Small intestine (tissue), 7 donors: ENCODE measurements around the gene C16orf46. TPM values are rescaled to one million over a fixed set of nuclear protein-coding genes. Genes with fewer than 3 reads are reported as not detected.

Source experiments
- DNase-seq, 2 donors: peaks; one replicate each; pipeline versions ENCODE4 v3.0.0 to v3.0.0-alpha.2; 2013
- FAIRE-seq: peaks from 2 replicates; lab custom pipeline; 2012; peaks lifted over from hg19 to GRCh38; lab: Jason Lieb, UNC
- H3K27ac ChIP-seq, 3 donors: one replicate each; pipeline ENCODE4 v1.5.1; 2013; ENCODE audit warnings: low read length in 2 of 3, mild to moderate bottlenecking in 2 of 3, control low read depth in 1 of 3, inconsistent platforms in 1 of 3, low read depth in 1 of 3, moderate library complexity in 1 of 3
- H3K27me3 ChIP-seq, 3 donors: one replicate each; pipeline ENCODE4 v1.6.1; 2013; ENCODE audit warnings: low read length in 3 of 3, inconsistent platforms in 1 of 3; ENCODE audit not compliant: control insufficient read depth in 3 of 3, insufficient read depth in 3 of 3
- H3K36me3 ChIP-seq, 3 donors: one replicate each; pipeline ENCODE4 v1.6.1; 2013; ENCODE audit warnings: low read length in 3 of 3, inconsistent platforms in 1 of 3, low read depth in 1 of 3, mild to moderate bottlenecking in 1 of 3, moderate library complexity in 1 of 3; ENCODE audit not compliant: control insufficient read depth in 3 of 3, insufficient read depth in 2 of 3
- H3K4me1 ChIP-seq, 3 donors: one replicate each; pipeline ENCODE4 v1.6.1; 2013; ENCODE audit warnings: low read length in 2 of 3, inconsistent platforms in 1 of 3, low read depth in 1 of 3, mild to moderate bottlenecking in 1 of 3, moderate library complexity in 1 of 3; ENCODE audit not compliant: control insufficient read depth in 3 of 3, insufficient read depth in 2 of 3
- H3K4me3 ChIP-seq, 3 donors: one replicate each; pipeline ENCODE4 v1.5.1; 2013; ENCODE audit warnings: low read length in 3 of 3, control low read depth in 1 of 3, inconsistent platforms in 1 of 3, low read depth in 1 of 3, mild to moderate bottlenecking in 1 of 3, moderate library complexity in 1 of 3
- H3K9me3 ChIP-seq, 2 donors: one replicate each; pipeline ENCODE4 v1.6.1; 2013; ENCODE audit warnings: low read depth in 1 of 2, low read length in 1 of 2; ENCODE audit not compliant: control insufficient read depth in 2 of 2, insufficient read depth in 1 of 2
- WGBS, 3 donors: extraction: QIAGEN DNeasy Blood & Tissue Kit; methylation state at CpG; one replicate each; pipeline ENCODE4 v1.1.7; 2013; 5-methylcytosine and 5-hydroxymethylcytosine counted together
- polyA plus RNA-seq, 4 donors: library from polyadenylated mRNA; stranded (reverse) in 3 of 4; unstranded in 1 of 4; fragments of 200-250 nt in 3 of 4; fragments of 120-200 nt in 1 of 4; gene quantifications; one replicate each; pipeline versions ENCODE4 v1.2.1 to v1.2.3, GENCODE V29; 2013
- donor health status: healthy with polysubstance abuse.
- donor health status: control.
- donor health status: control.
- donor health status: Bipolar disorder and iron deficiency.
- donor health status: healthy.

C16orf46 gene
- polyA plus RNA-seq, 4 donors = 0.54 to 0.74 TPM; not detected in 2

- Histone ChIP-seq H3K27me3 (no peaks in the 10 kb centered on the region), H3K4me1 (no peaks in the 10 kb centered on the region), H3K9me3 (peaks cover 0 to 4% of the 10 kb centered on the region in 2 donors), H3K4me3 (no peak overlapping the region), H3K36me3 (peaks cover 0 to 15% (median 4%) of the 10 kb centered on the region in 3 donors), H3K27ac (no peak overlapping the region)
- DNase-seq (no peak), FAIRE-seq (no peak)
- WGBS, 3 donors = 89 to 95% (median 94%) methylated on average over 4 of the region's 4 CpGs
Measured at GRCh38 chr16:81026429-81026828, 50.6 kb downstream of the C16orf46 start.

DNA sequence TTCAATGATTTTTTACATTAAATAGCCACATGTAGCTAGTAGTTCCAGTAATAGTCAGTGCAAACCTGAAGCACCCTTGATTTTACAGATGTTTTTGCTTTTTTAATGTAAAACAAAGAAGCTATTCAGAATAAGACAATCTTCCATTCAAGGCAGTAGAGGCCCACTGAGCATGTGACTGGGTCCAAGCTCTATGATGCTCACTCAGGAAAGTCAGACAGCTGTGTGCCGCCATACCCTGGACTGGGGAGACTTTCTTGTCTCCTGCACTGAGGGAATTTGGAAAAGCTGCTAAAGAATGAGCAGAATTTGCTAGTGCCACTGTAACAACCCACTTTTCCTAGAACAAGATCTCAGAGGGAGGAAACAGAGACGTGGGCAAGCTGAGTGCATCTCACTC, 58.5 kb downstream of the C16orf46 start:
- FAIRE-seq (no peak), DNase-seq (no peak)
- Histone ChIP-seq H3K9me3 (no peaks in the 10 kb centered on the region), H3K27me3 (no peaks in the 10 kb centered on the region), H3K27ac (no peak overlapping the region), H3K4me3 (no peak overlapping the region), H3K4me1 (no peaks in the 10 kb centered on the region), H3K36me3 (peaks cover 1 to 28% (median 7%) of the 10 kb centered on the region in 3 donors)
- WGBS, 3 donors = 93 to 100% (median 95%) methylated on average over 2 of the region's 2 CpGs

DNA sequence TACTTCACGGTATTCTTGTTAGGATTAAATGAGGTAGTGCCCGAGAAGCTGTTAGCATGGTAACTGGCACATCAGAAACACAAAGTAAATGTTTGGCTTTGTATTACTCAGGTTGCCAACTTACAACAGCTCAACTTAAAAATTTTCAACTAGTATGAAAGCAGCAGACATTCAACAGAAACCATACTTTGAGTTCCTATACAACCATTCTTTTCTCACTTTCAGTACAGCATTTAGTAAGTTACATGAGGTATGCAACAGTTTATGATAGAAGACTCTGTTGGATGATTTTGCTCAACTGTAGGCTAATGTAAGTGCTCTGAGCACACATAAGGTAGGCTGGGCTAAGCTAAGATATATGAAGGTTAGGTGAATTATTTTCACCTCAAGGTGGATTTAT, 62.4 kb downstream of the C16orf46 start:
- DNase-seq = no peak
- peaks cover 1 to 22% (median 5%) of the 10 kb centered on the region in 3 donors for H3K36me3 ChIP-seq
- H3K4me3 ChIP-seq = no peak overlapping the region
- 93 to 96% (median 94%) methylated on average over 2 of the region's 2 CpGs for WGBS, 3 donors
- H3K4me1 ChIP-seq = no peaks in the 10 kb centered on the region
- H3K9me3 ChIP-seq = no peaks in the 10 kb centered on the region
- no peaks in the 10 kb centered on the region for H3K27me3 ChIP-seq
- FAIRE-seq = no peak
- H3K27ac ChIP-seq = no peak overlapping the region

DNA sequence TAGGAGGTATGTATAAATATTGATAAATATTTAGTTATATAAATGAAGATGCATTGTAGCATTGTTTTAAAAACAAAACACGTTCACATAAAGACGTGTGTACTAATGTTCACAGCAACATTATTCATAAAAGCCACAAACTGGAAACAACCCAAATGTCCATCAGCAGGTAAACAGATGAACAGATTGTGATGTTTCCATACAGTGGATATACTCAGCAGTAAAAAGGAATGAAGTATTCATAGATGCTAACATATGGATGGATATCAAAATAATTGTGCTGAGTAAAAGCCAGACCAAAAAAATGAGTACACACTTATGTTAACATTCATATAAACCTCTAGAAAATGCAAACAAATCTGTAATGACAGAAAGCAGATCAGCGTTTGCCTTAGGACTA, 64.1 kb downstream of the C16orf46 start:
- FAIRE-seq (no peak), DNase-seq (no peak)
- WGBS, 3 donors = 89 to 97% (median 94%) methylated on average over 3 of the region's 3 CpGs
- peaks cover 1 to 16% (median 5%) of the 10 kb centered on the region in 3 donors for H3K36me3 ChIP-seq
- H3K27me3 ChIP-seq = no peaks in the 10 kb centered on the region
- H3K4me3 ChIP-seq = no peak overlapping the region
- no peaks in the 10 kb centered on the region for H3K9me3 ChIP-seq
- no peaks in the 10 kb centered on the region for H3K4me1 ChIP-seq
- no peak overlapping the region for H3K27ac ChIP-seq

Other genes starting within 250 kb of the C16orf46 start
- gene CMC2, start 70.4 kb downstream of the C16orf46 start, polyA plus RNA-seq = 100 to 1,000 TPM in 3 of 4 donors, 10 to 100 TPM in 1; 50.0 to 140 (median 125) TPM
- 10 to 100 TPM in 2 of 4 donors, 1 to 10 TPM in 2; 5.8 to 22.9 (median 8.5) TPM for gene CENPN, start 70.0 kb downstream of the C16orf46 start, polyA plus RNA-seq
- 10 to 100 TPM; 13.5 to 29.6 (median 15.6) TPM for gene ATMIN, start 41.4 kb downstream of the C16orf46 start, polyA plus RNA-seq
- gene GCSH, start 19.2 kb upstream of the C16orf46 start, polyA plus RNA-seq = 10 to 100 TPM in 3 of 4 donors, 1 to 10 TPM in 1; 2.7 to 28.3 (median 19.5) TPM
- 10 to 100 TPM in 2 of 4 donors, 1 to 10 TPM in 2; 1.4 to 31.1 (median 17.8) TPM for gene BCO1, start 161.5 kb upstream of the C16orf46 start, polyA plus RNA-seq
- 1 to 10 TPM in 2 of 4 donors, under 1 TPM in 2; 0.27 to 2.5 (median 1.4) TPM for gene GAN, start 237.7 kb upstream of the C16orf46 start, polyA plus RNA-seq